ENCODE results near the gene PTPRN2. TPM values are rescaled to one million over a fixed set of nuclear protein-coding genes. Genes with fewer than 3 reads are reported as not detected.

The PTPRN2 gene
- total and polyA plus RNA-seq, 8 donors, result 12.2 to 49.2 (median 31.8) TPM

GRCh38 chr7:157816526-157817250 is 770.9 kb downstream of the PTPRN2 start:
- H3K4me3 ChIP-seq, result no peak overlapping the region
- 93 to 94% methylated on average over 26 of the region's 26 CpGs for WGBS, 2 donors
- TF ChIP-seq CTCF (IDR thresholded peaks at IDR 0.05), result no peak
- H3K4me1 ChIP-seq, result no peaks in the 10 kb centered on the region
- H3K9me3 ChIP-seq, result no peaks in the 10 kb centered on the region
- H3K27me3 ChIP-seq, result no peaks in the 10 kb centered on the region
- H3K27ac ChIP-seq, result no peak overlapping the region
- ATAC-seq (no peak), DNase-seq (peak in 2 of 6 donors; percentile 27 to 55), FAIRE-seq (no peak)
- intact Hi-C loops (cut with DNase I), result no loop called here
- no peaks in the 10 kb centered on the region for H3K36me3 ChIP-seq

- 76 to 79% methylated on average over 12 of the region's 12 CpGs for WGBS, 2 donors
- no peak overlapping the region for H3K27ac ChIP-seq
- no peaks in the 10 kb centered on the region for H3K4me1 ChIP-seq
- DNase-seq (peak in 2 of 6 donors; percentile 45 to 57), FAIRE-seq (no peak), ATAC-seq (no peak)
- intact Hi-C loops (cut with DNase I), result no loop called here
- H3K9me3 ChIP-seq, result no peaks in the 10 kb centered on the region
- no peaks in the 10 kb centered on the region for H3K36me3 ChIP-seq
- TF ChIP-seq CTCF (IDR thresholded peaks at IDR 0.05), result no peak
- no peaks in the 10 kb centered on the region for H3K27me3 ChIP-seq
- no peak overlapping the region for H3K4me3 ChIP-seq
Measured at GRCh38 chr7:157816086-157816485, 771.5 kb downstream of the PTPRN2 start.

GRCh38 chr7:157815706-157816022 is 772.0 kb downstream of the PTPRN2 start:
- ATAC-seq, result no peak
- H3K9me3 ChIP-seq, result no peaks in the 10 kb centered on the region
- H3K27me3 ChIP-seq, result no peaks in the 10 kb centered on the region
- no peaks in the 10 kb centered on the region for H3K4me1 ChIP-seq
- no peak overlapping the region for H3K27ac ChIP-seq
- H3K4me3 ChIP-seq, result no peak overlapping the region
- no peak for FAIRE-seq
- no peak for TF ChIP-seq CTCF (IDR thresholded peaks at IDR 0.05)
- no peaks in the 10 kb centered on the region for H3K36me3 ChIP-seq
- intact Hi-C loops (cut with DNase I), result no loop called here
- WGBS, 2 donors, result 91 to 93% methylated on average over 10 of the region's 10 CpGs
- peak in 2 of 6 donors; percentile 24 to 26 for DNase-seq

GRCh38 chr7:157814931-157815705 is 772.5 kb downstream of the PTPRN2 start:
- no peak for ATAC-seq
- DNase-seq, result peak in 2 of 6 donors; percentile 36 to 46
- FAIRE-seq, result no peak
- H3K4me3 ChIP-seq, result no peak overlapping the region
- no peaks in the 10 kb centered on the region for H3K4me1 ChIP-seq
- WGBS, 2 donors, result 76 to 83% methylated on average over 28 of the region's 28 CpGs
- intact Hi-C loops (cut with DNase I), result no loop called here
- H3K9me3 ChIP-seq, result no peaks in the 10 kb centered on the region
- H3K27ac ChIP-seq, result no peak overlapping the region
- TF ChIP-seq CTCF (IDR thresholded peaks at IDR 0.05), result no peak
- H3K36me3 ChIP-seq, result no peaks in the 10 kb centered on the region
- H3K27me3 ChIP-seq, result no peaks in the 10 kb centered on the region
